Stimulated activated CD4-positive, alpha-beta T cell treated with anti-CD3 and anti-CD28 coated beads, Interleukin-15, amount 100 ng/mL, for 24 hours (primary cell): ENCODE measurements around the gene HTN3.
"Not testable (repeated sequence)": the region's sequence is repeated elsewhere in the genome, so short reads cannot be mapped to it uniquely, and the experiment has no call there.

ENCODE experiments used
- DNase-seq: peaks from one replicate; pipeline ENCODE4 v3.0.0-alpha.2; 2020

Gene HTN3

DNA sequence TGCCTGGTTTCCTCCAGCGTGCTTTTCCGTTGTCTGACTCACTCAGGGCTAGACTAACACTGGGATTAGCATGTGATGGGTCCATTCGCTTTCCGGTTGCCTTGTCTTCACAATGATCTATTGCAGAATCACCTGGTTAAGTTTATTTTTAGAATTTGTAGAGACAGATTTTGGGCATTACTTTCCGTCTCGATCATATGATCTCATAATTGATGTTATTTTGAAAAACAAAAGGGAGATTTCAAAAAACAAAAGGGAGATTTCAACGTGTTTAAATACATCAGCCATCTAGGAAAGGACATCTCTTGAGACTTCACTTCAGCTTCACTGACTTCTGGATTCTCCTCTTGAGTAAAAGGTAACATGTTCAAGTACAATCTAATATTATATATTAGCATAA, at the start of gene HTN3:
Gene HTN3, plus strand, starts transcription at position 301 of the 400 bp plus-strand sequence. CDS start 2,282 bp downstream, outside the sequence.
- not testable (repeated sequence) for DNase-seq

DNA sequence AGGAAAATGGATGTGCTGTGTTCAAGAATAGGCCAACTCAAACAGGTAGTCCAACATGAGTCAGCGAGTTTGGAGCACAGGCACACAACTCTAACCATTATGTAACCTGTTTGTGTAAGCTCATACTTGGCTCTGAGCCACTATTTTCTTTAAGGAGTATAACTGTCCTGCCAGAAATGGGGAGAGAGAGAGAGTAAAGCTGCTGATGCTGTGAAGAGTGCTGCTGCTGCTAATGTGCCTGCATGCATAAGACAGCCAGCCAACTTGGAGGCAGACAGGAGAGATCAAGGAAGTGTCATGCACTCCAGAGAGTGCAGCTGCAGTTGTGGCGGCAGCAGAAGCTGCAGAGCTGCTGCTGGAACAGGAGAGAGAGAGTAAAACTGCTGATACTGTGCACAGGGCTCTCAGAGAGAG, 44.2 kb upstream of the HTN3 start:
- no peak for DNase-seq

DNA sequence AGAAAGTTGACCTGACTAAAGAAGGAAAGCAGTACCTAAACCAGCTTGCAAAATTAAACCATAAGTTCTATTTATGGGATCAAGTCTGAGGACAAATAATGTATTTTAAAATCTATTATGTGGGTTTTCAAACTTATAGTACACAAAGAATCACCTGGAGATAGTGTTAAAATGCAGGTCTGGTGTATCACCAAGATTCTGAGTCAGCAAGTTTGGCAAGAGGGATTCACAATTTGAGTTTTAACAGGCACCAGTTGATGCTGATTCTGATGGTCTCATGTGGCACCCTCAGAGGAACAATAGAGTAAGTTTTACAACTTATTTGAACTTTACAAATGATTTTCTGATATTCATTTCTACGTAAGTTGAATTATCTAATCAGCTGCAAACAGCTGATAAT, 41.6 kb upstream of the HTN3 start:
- no peak for DNase-seq

DNA sequence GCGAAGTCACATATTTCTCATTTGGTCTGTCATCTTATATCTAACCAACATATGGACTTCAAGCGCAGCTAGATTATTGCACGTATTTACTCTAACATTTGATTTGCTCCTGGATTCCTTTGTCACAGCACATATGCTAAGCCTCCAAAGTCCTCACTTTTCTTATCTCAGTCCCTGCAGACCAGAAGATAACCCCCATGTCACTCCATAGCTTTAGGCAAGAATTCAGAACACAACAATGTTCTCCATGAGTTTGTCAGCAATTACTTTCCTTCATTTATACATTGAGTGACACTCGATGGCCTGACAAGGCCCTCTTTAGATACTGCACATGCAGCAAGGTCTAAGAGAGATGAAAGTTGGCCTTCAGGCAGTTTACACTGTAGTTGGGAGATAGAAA, 37.2 kb upstream of the HTN3 start:
- no peak for DNase-seq

DNA sequence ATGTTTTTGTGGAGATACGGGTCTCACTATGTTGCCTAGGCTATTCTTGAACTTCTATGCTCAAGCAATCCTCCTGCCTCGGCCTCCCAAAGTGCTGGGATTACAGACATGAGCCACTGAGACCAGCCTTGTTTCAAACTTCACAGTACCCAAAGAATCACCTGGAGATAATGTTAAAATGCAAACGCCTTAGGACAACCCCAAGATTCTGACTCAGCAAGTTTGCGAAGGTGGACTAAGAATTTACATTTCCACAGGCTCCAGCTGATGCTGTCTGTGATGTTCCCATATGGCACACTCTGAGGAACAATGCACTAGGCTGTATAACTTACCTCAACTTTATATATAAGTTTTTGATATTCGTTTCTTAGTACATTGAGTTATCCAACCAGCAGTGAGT, 33.5 kb upstream of the HTN3 start:
- DNase-seq = no peak

DNA sequence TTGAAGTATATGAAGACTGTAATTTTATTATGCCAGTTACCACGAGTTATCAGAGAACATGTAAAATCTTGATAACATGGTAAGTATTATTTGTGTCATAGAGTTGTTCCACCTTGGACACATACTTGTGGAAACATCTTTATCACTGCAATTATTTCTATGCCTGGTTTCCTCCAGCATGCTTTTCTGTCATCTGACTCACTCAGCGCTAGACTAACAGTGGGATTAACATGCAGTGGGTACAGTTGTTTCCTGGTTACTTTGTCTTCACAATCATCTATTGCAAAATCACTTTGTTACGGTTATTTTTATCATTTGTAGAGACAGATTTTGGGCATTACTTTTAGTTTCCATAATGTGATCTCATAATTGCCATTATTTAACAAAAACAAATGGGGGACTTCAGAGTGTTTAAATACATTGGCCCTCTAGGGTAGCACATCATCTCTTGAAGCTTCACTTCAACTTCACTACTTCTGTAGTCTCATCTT, 32.7 kb upstream of the HTN3 start, which contains the start of gene STATH:
Gene STATH, plus strand, starts transcription at position 441 of the 491 bp plus-strand sequence. CDS start 2,472 bp downstream, outside the sequence.
- DNase-seq = no peak

DNA sequence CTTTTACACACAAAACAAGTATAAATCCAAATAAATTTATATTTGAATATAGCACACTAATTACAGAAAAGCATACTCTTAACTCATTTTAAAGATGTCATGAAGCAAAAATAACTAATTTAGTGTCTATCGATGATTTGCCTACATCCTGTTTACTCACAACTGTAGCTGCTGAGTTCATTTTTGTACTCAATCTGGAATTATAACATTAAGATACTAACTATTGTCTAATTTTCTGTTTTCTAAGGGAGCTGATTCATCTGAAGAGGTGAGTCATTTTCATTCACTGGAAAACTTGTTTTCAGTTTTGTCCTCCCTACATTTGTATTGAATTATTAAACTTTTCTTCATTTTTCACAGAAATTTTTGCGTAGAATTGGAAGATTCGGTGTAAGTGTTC, 28.8 kb upstream of the HTN3 start:
- DNase-seq = no peak

DNA sequence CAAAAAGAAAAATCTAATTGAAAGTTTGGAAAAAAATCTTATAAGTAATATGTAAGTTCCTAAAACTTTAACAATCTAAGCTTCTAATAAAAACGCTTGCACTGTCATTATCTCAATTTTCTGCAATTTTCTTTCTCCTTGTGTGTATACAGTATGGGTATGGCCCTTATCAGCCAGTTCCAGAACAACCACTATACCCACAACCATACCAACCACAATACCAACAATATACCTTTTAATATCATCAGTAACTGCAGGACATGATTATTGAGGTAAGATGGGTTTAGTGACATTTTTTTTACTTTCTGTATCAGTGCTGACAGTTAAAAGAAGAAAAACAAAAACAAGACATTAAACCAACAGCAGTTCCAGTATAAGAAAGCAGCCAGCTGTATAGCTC, 27.5 kb upstream of the HTN3 start:
- no peak for DNase-seq

DNA sequence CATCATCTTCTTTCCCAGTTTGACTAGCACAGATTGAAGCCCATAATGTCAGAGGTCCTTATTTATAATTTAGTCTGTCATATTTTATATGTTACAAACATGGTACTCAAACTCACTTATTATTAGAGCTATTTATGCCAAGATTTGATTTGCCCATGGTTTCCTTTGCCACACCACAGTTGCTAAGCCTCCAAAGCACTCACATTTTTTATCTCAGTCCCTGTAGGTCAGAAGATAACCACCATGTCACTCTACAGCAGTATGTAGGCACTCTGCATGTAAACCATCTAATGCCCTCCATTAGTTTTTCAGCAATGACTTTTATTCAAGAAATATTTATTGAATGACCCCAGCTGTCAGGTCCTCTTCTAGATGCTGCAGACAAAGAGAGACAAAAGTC, 25.8 kb upstream of the HTN3 start:
- no peak for DNase-seq

DNA sequence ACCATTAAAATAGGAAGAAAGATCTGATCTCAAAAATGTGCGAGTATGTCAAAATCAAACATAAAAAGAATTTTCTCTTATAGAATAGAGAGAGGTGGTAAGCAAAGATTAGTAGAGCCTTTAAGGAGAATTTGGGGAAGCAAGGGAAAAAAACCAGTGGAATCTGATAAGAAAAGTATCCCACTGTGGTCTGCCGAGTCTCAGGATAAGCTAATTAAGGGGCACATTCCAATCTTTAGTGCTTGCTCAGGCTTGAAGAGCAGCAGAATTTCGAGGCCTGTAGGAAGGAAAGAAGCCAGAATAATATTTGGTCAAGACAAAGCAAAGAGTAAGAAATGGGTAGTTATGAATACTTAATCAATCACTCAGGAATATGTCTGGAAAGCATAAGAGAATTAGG, 19.5 kb upstream of the HTN3 start:
- no peak for DNase-seq

DNA sequence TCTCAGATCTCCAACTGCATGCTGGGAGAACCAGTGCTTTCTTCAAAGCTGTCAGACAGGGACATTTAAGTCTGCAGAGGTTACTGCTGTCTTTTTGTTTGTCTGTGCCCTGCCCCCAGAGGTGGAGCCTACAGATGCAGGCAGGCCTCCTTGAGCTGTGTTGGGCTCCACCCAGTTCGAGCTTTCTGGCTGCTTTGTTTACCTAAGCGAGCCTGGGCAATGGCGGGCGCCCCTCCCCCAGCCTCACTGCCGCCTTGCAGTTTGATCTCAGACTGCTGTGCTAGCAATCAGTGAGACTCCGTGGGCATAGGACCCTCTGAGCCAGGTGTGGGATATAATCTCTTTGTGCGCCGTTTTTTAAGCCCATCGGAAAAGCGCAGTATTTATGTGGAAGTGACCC, 9.3 kb upstream of the HTN3 start:
- not testable (repeated sequence) for DNase-seq

DNA sequence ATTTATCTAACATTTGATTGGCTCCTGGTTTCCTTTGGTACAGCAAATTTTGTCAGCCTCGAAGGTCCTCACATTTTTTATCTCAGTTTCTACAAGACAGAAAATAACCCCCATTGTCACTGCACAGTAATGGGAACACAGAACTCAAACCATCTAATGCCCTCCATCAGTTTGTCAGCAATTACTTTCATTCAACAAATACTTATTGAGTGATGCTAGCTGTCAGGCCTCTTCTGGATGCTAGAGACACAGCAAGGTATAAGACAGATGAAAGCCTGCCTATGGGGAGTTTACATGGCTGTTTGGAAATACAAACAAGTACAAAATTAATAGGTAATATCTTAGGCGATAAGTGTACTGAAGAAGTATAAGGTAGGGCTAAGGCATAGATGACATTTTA, 5.0 kb upstream of the HTN3 start:
- DNase-seq = no peak

DNA sequence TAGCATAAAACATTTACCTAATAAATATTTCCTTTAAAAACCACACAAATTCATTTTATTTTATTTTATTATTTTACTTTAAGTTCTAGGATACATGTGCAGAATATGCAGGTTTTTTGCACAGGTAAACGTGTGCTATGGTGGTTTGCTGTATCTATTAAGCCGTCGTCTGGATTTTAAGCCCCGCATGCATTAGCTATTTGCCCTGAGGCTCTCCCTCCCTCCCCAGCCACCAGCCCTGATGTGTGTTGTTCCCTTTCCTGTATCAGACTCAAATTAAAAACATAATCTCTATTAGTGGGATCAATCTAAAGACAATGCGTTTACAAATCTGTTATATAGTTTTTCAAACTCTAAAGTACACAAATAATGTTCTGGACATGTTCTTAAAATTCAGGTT, 1.2 kb upstream of the HTN3 start:
- DNase-seq = no peak

DNA sequence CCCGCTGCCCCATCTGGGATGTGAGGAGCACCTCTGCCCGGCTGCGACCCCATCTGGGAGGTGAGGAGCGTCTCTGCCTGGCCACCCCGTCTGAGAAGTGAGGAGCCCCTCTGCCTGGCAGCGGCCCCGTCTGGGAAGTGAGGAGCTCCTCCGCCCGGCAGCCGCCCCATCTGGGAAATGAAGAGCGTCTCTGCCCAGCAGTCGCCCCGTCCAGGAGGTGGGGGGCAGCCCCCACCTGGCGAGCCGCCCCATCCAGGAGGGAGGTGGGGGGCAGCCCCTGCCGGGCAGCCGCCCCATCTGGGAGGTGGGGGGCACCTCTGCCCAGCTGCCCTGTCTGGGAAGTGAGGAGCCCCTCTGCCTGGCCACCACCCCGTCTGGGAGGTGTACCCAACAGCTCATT, 9.3 kb downstream of the HTN3 start:
- not testable (repeated sequence) for DNase-seq

DNA sequence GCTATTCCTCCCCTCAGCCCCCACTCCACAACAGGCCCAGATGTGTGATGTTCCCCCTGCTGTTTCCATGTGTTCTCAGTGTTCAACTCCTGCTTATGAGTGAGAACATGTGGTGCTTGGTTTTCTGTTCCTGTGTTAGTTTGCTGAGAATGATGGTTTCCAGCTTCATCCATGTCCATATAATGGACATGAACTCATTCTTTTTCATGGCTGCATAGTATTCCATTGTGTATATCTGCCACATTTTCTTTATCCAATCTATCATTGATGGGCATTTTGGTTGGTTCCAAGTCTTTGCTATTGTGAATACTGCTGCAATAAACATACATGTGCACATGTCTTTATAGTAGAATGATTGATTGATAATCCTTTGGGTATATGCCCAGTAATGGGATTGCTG, 11.7 kb downstream of the HTN3 start:
- DNase-seq = not testable (repeated sequence)

DNA sequence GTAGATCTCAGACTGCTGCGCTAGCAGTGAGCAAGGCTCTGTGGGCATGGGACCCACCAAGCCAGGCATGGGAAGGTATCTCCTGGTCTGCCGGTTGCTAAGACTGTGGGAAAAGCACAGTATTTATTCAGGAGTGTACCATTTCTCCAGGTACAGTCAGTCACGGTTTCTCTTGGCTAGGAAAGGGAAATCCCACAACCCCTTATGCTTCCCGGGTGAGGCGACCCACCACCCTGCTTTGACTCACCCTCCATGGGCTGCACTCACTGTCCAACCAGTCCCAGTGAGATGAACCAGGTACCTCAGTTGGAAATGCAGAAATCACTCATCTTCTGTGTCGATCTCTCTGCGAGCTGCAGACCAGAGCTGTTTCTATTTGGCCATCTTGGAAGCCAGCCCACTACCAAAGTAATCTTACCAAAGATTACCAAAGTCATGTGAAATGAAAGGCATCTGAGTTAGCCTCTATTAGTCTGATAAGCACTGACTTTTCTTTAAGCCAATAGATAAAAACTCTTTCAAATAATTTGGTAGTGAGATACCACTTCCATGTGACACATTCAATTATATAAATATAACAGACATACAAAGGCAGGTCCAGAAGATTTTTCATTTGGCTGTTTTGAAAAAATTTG, 13.5 kb downstream of the HTN3 start:
- no peak for DNase-seq

DNA sequence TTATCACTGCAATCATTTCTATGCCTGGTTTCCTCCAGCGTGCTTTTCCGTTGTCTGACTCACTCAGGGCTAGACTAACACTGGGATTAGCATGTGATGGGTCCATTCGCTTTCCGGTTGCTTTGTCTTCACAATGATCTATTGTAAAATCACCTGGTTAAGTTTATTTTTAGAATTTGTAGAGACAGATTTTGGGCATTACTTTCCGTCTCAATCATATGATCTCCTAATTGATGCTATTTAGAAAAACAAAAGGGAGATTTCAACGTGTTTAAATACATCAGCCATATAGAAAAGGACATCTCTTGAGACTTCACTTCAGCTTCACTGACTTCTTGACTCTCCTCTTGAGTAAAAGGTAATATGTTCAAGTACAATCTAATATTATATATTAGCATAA, 21.9 kb downstream of the HTN3 start, which contains the start of gene HTN1:
Gene HTN1, plus strand, starts transcription at position 301 of the 400 bp plus-strand sequence. CDS start 2,639 bp downstream, outside the sequence.
- DNase-seq = not testable (repeated sequence)

DNA sequence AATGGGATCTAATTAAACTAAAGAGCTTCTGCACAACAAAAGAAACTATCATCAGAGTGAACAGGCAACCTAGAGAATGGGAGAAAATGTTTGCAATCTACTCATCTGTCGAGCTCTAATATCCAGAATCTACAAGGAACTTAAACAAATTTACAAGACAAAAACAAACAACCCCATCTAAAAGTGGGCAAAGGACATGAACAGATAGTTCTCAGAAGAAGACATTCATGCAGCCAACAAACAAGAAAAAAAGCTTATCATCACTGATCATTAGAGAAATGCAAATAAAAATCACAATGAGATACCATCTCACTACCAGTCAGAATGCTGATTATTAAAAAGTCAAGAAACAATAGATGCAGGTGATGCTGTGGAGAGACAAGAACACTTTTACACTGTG, 28.3 kb downstream of the HTN3 start:
- DNase-seq = not testable (repeated sequence)

DNA sequence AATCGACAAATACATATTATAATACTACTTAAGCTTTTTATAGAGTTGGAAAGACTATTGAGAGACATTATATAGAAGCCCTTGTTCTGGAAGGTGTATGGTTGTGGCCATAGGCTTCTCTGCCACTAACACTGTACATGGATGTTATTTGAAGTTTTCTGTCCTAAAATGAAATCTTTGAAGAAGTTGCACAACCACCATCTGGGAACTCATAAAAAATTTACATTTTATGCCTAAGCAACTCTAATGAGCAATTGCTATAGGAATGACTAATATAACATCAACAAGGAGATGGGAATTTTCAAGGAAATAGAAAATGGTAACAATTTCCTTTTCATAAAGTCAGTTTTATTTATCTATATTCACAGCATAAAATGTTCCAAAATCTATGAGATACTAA, 29.4 kb downstream of the HTN3 start:
- DNase-seq = no peak

DNA sequence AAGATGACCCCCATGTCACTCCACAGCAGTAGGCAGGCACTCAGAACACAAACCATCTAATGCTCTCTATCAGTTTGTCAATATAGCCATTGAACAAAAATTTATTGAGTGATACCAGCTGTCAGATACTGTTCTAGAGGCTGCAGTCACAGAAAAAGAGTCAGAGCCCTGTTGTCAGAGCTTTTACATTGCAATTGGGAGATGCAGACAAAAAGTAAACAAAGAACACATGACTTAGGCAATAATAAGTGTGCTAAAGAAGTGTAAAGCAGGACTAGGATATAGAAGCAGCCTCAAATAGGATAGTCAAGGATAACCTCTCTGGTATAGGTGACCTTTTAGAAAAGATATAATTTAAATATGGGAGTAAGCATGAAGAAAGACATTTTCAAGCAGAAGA, 30.9 kb downstream of the HTN3 start:
- DNase-seq = no peak

DNA sequence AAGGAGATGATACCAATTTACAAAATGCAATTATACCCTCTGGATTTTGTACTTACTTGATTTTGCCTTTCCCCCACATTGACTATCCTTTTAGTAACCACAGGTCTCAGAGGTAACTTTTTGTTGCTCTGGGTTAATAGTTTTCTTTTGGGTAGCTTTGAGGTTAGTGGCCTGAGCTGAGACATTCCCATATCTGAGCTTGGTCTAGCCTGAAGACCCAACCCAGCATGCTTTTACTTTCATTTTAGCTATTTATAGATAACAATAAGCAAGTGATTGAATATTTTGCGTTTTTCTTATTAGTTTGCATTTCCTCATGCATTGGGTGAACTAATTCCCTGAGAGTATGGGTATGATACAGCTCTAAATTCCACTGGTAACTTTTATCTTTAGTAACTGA, 33.7 kb downstream of the HTN3 start:
- no peak for DNase-seq

DNA sequence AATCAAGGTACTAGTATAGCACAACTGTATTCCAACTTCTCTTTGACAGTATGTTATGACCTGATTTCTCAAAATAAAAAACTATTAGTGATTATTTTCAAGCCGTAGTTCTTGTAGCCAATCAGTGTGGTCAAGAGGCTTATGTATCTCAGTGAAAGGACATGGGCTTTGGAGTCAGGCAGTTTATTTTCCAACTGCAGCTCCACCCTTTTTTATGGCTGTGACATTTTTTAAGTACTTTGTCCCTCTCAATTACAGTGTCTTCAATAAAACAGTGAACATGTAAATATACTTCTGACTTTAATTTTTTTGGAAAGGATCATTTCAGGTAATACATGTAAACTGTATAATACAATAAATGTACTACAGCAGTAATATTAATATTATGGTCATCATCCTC, 51.9 kb downstream of the HTN3 start:
- no peak for DNase-seq
